Activated CD8-positive, alpha-beta T cell treated with anti-CD3 and anti-CD28 coated beads for 36 hours (primary cell): ENCODE data around the gene MARCHF3. TPM values are rescaled to one million over a fixed set of nuclear protein-coding genes. Genes with fewer than 3 reads are reported as not detected.
"Not testable (repeated sequence)": the region's sequence is repeated elsewhere in the genome, so short reads cannot be mapped to it uniquely, and the experiment has no call there.

Source experiments
- ATAC-seq: fragments of 200-7000 bp; cut with Tn5 transposase; one replicate; pipeline ENCODE4 v1.10.0; 2021; ENCODE audit warnings: mild to moderate bottlenecking, moderate library complexity
- CTCF ChIA-PET: fragments of 350-600 bp; sonication (Branson Sonifier 250); formaldehyde crosslinking; loops from one replicate; lab custom pipeline; 2021; ENCODE audit warnings: antibody characterized with exemption; lab: Charles Lee
- POLR2A ChIA-PET: fragments of 350-600 bp; sonication (Branson Sonifier 250); formaldehyde crosslinking; loops from one replicate; lab custom pipeline; 2021; ENCODE audit warnings: antibody characterized with exemption; lab: Charles Lee
- DNase-seq: peaks from one replicate; pipeline ENCODE4 v3.0.0-alpha.2; 2020
- H3K27ac Mint-ChIP-seq: one replicate; pipeline ENCODE4 v1.8.0; 2021; ENCODE audit warnings: mild to moderate bottlenecking, mixed read lengths
- H3K27me3 Mint-ChIP-seq: one replicate; pipeline ENCODE4 v1.8.0; 2021; ENCODE audit warnings: mixed read lengths
- H3K36me3 Mint-ChIP-seq: one replicate; pipeline ENCODE4 v1.8.0; 2021; ENCODE audit warnings: low read depth, mixed read lengths
- H3K4me1 Mint-ChIP-seq: one replicate; pipeline ENCODE4 v1.8.0; 2021; ENCODE audit warnings: low read depth, mixed read lengths
- H3K4me3 Mint-ChIP-seq: one replicate; pipeline ENCODE4 v1.8.0; 2021; ENCODE audit warnings: mild to moderate bottlenecking, moderate library complexity, mixed read lengths
- H3K9me3 Mint-ChIP-seq: one replicate; pipeline ENCODE4 v1.8.0; 2021; ENCODE audit warnings: mixed read lengths
- intact Hi-C: fragments of 100-400 bp; cut with micrococcal nuclease; formaldehyde crosslinking; loops from one replicate; pipeline ENCODE4 v1.10.0; 2022
- total RNA-seq, 2 experiments: library from RNA; stranded (reverse); gene quantifications; one replicate each; pipeline ENCODE4 v1.2.3, GENCODE V29; 2021
- TF ChIP-seq, protein P1 (sequence below): fragments of 200-600 bp; IDR thresholded peaks from one replicate; pipeline ENCODE4 v1.8.0; 2022; ENCODE audit warnings: antibody characterized with exemption, mild to moderate bottlenecking

Gene MARCHF3
- total RNA-seq, 2 experiments from 2014 or later, result 6.1 TPM

DNA sequence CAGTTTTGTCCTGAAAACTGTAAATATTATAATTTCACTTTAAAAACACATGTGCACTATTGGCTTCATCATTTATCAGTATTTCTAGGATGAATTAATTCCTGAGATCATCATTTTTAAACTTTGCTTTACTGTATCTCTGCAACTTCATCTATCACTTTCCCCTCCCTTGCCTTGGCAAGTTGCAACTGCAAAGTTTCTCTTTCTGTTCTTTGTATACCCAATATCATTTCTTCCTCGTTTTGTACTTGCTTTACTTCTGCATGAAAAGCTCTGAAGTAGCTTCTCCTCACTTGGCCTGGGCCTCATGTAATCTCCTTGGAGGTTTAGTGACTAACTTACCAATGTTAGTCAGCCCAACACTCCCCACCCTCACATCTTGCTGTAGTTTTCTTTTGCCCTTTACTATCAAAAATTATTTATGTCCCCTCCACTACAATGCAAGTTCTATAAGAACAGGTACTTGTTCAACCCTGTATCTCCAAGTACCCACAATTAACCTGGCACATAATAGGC is 30.2 kb upstream of the MARCHF3 start:
- DNase-seq (no peak), ATAC-seq (peak; percentile 37)
- H3K27me3 Mint-ChIP-seq, result no peaks in the 10 kb centered on the region
- no peak overlapping the region for H3K4me3 Mint-ChIP-seq
- H3K36me3 Mint-ChIP-seq, result peaks cover 30% of the 10 kb centered on the region
- TF ChIP-seq, protein P1, sequence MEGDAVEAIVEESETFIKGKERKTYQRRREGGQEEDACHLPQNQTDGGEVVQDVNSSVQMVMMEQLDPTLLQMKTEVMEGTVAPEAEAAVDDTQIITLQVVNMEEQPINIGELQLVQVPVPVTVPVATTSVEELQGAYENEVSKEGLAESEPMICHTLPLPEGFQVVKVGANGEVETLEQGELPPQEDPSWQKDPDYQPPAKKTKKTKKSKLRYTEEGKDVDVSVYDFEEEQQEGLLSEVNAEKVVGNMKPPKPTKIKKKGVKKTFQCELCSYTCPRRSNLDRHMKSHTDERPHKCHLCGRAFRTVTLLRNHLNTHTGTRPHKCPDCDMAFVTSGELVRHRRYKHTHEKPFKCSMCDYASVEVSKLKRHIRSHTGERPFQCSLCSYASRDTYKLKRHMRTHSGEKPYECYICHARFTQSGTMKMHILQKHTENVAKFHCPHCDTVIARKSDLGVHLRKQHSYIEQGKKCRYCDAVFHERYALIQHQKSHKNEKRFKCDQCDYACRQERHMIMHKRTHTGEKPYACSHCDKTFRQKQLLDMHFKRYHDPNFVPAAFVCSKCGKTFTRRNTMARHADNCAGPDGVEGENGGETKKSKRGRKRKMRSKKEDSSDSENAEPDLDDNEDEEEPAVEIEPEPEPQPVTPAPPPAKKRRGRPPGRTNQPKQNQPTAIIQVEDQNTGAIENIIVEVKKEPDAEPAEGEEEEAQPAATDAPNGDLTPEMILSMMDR, result no peak
- peaks cover 9% of the 10 kb centered on the region for H3K4me1 Mint-ChIP-seq
- intact Hi-C loops, result no loop called here
- POLR2A ChIA-PET, result no interaction called here
- no peak overlapping the region for H3K27ac Mint-ChIP-seq
- H3K9me3 Mint-ChIP-seq, result peaks cover 4% of the 10 kb centered on the region
- CTCF ChIA-PET, result no interaction called here

DNA sequence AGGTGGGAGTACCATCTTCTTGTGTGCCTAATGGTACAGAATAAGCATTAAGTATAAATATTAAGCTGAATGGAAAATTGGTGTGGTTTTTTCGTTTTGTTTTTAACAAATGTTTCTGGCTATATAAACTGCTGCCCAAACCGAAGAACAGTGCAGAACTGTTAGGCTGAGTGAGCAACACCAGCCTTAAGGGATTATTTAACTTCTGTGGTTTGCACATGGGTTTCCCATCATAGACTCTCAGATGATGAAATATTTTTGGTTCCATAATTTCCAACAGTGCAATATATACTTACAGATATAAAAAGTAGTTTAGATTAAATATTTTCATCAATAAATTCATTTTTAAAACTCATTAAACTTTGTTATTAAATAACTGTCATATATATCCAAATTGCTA is 26.5 kb upstream of the MARCHF3 start:
- intact Hi-C loops, result no loop called here
- Mint-ChIP-seq H3K27ac (no peak overlapping the region), H3K27me3 (no peaks in the 10 kb centered on the region), H3K4me3 (no peak overlapping the region), H3K36me3 (peaks cover 53% of the 10 kb centered on the region), H3K4me1 (peaks cover 9% of the 10 kb centered on the region), H3K9me3 (peaks cover 4% of the 10 kb centered on the region)
- CTCF ChIA-PET, result no interaction called here
- DNase-seq (no peak), ATAC-seq (no peak)
- POLR2A ChIA-PET, result interaction anchor here (0.7 kb wide), 1 partner anchor 26 kb away, joined by 3 read pairs; no protein-coding TSS in a partner anchor
- TF ChIP-seq, protein P1, result no peak

DNA sequence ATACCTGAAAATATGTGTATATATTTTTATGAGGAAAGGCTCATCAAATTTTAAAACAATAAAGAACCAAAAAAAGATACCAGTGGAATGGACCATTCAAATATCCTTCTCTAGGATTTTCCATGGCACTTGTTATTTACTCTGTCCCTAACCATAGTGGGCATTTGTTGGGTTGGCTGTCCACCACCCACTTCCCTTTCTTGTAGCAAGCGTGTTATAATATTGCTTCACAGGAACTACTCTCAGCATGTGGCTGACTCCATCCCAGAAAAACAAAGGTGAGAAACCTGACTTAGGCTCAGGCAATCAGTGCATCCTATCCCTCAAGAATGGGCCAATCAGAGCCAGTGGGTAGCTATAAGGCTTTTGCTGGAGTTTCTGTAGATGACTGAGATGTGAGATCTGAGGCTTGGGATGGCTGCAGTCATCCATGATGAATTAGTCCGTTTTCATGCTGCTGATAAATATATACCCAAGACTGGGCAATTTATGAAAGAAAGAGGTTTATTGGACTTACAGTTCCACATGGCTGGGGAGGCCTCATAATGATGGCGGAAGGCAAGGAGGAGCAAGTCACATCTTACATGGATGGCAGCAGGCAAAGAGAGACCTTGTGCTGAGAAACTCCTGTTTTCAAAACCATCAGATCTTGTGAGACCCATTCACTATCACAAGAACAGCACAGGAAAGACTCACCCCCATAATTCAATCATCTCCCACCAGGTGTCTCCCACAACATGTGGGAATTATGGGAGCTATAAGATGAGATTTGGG is 25.7 kb upstream of the MARCHF3 start:
- peaks cover 4% of the 10 kb centered on the region for H3K9me3 Mint-ChIP-seq
- peaks cover 7% of the 10 kb centered on the region for H3K4me1 Mint-ChIP-seq
- POLR2A ChIA-PET, result no interaction called here
- no peak for DNase-seq
- no peak for ATAC-seq
- CTCF ChIA-PET, result no interaction called here
- TF ChIP-seq, protein P1, result no peak
- H3K4me3 Mint-ChIP-seq, result no peak overlapping the region
- intact Hi-C loops, result no loop called here
- no peaks in the 10 kb centered on the region for H3K27me3 Mint-ChIP-seq
- peaks cover 53% of the 10 kb centered on the region for H3K36me3 Mint-ChIP-seq
- no peak overlapping the region for H3K27ac Mint-ChIP-seq

DNA sequence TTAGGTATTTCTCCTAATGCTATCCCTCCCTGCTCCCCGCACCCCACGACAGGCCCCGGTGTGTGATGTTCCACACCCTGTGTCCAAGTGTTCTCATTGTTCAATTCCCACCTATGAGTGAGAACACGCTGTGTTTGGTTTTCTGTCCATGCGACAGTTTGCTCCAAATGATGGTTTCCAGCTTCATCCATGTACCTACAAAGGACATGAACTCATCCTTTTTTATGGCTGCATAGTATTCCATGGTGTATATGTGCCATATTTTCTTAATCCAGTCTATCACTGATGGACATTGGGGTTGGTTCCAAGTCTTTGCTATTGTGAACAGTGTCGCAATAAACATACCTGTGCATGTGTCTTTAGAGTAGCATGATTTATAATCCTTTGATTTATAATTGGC is 23.2 kb upstream of the MARCHF3 start:
- H3K27me3 Mint-ChIP-seq, result not testable (repeated sequence)

DNA sequence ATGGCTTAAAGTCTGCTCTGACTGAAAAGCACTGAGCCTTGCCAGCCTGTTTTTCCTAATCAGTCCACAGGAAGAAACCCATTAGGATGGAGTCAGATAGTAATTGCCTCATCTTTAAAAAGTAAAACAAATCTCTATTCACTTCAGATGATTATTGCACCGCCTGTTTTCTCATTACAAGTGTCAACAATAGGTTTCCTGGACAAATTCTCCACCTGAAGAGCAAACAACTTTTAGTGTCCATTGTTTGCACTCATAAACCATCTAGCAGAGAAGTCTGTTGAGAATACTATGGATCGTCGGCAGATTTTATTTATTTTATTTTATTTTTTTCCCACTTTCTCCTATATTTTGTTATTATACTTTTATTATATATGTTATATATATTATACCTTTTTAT is 22.7 kb upstream of the MARCHF3 start:
- TF ChIP-seq, protein P1, result no peak
- H3K4me3 Mint-ChIP-seq, result no peak overlapping the region
- intact Hi-C loops, result no loop called here
- no peak overlapping the region for H3K27ac Mint-ChIP-seq
- CTCF ChIA-PET, result no interaction called here
- POLR2A ChIA-PET, result no interaction called here
- DNase-seq, result no peak
- no peaks in the 10 kb centered on the region for H3K27me3 Mint-ChIP-seq
- ATAC-seq, result no peak
- peaks cover 42% of the 10 kb centered on the region for H3K36me3 Mint-ChIP-seq
- no peaks in the 10 kb centered on the region for H3K4me1 Mint-ChIP-seq
- H3K9me3 Mint-ChIP-seq, result peaks cover 4% of the 10 kb centered on the region

More for the DNA sequence above, 23.2 kb upstream of the MARCHF3 start:
- ATAC-seq, H3K4me3 Mint-ChIP-seq, intact Hi-C loops, H3K9me3 Mint-ChIP-seq, POLR2A ChIA-PET, CTCF ChIA-PET, H3K4me1 Mint-ChIP-seq, H3K27ac Mint-ChIP-seq, DNase-seq: not testable (repeated sequence)
- peaks cover 44% of the 10 kb centered on the region for H3K36me3 Mint-ChIP-seq
